WTC11 (cell line): ENCODE data around the gene GMPR2. TPM values are rescaled to one million over a fixed set of nuclear protein-coding genes. Genes with fewer than 3 reads are reported as not detected.

ENCODE experiments used
- ATAC-seq: fragments of 200-7000 bp; cut with Tn5 transposase; 2 replicates; pipeline ENCODE4 v1.10.0; 2021; ENCODE audit warnings: mild to moderate bottlenecking, moderate library complexity
- CTCF ChIA-PET: fragments of 300-600 bp; sonication (Branson Sonifier 250); formaldehyde crosslinking; loops from one replicate; lab custom pipeline; 2021; ENCODE audit warnings: antibody characterized with exemption; lab: Charles Lee
- POLR2A ChIA-PET: fragments of 350-600 bp; sonication (Branson Sonifier 250); formaldehyde crosslinking; loops from one replicate; lab custom pipeline; 2021; ENCODE audit warnings: antibody characterized with exemption; lab: Charles Lee
- DNase-seq: peaks from one replicate; pipeline ENCODE4 v3.0.0; 2021; ENCODE audit warnings: low spot score
- H3K27ac Mint-ChIP-seq: 2 replicates; pipeline ENCODE4 v1.8.0; 2021; ENCODE audit warnings: mixed read lengths
- H3K27me3 Mint-ChIP-seq: 2 replicates; pipeline ENCODE4 v1.8.0; 2021; ENCODE audit warnings: low read depth, mild to moderate bottlenecking, moderate library complexity, mixed read lengths
- H3K36me3 Mint-ChIP-seq: 2 replicates; pipeline ENCODE4 v1.8.0; 2021; ENCODE audit warnings: mixed read lengths
- H3K4me1 Mint-ChIP-seq: 2 replicates; pipeline ENCODE4 v1.8.0; 2022; ENCODE audit warnings: mixed read lengths
- H3K4me3 Mint-ChIP-seq: 2 replicates; pipeline ENCODE4 v1.8.0; 2021; ENCODE audit warnings: mild to moderate bottlenecking, moderate library complexity, mixed read lengths
- H3K9me3 Mint-ChIP-seq: 2 replicates; pipeline ENCODE4 v1.8.0; 2021; ENCODE audit warnings: mixed read lengths
- ATF1 ChIP-seq: sonication (generic); formaldehyde crosslinking; IDR thresholded peaks from 2 replicates; pipeline ENCODE4 v1.8.1; 2023; ENCODE audit warnings: mild to moderate bottlenecking, moderate library complexity, missing genetic modification reagents
- CREB1 ChIP-seq: sonication (generic); formaldehyde crosslinking; IDR thresholded peaks from 2 replicates; pipeline ENCODE4 v1.8.0; 2023; ENCODE audit warnings: mild to moderate bottlenecking, missing genetic modification reagents
- CREM ChIP-seq: sonication (generic); formaldehyde crosslinking; IDR thresholded peaks from 2 replicates; pipeline ENCODE4 v1.8.1; 2022; ENCODE audit warnings: mild to moderate bottlenecking, missing genetic modification reagents, moderate library complexity
- E2F5 ChIP-seq: sonication (generic); formaldehyde crosslinking; IDR thresholded peaks from 2 replicates; pipeline ENCODE4 v1.8.1; 2022; ENCODE audit warnings: mild to moderate bottlenecking, moderate library complexity, missing genetic modification reagents
- ELF4 ChIP-seq: sonication (generic); formaldehyde crosslinking; IDR thresholded peaks from 2 replicates; pipeline ENCODE4 v1.8.1; 2022; ENCODE audit warnings: low read depth, mild to moderate bottlenecking, moderate library complexity, missing genetic modification reagents
- ESRRA ChIP-seq: sonication (generic); formaldehyde crosslinking; IDR thresholded peaks from 2 replicates; pipeline ENCODE4 v1.8.1; 2022; ENCODE audit warnings: mild to moderate bottlenecking, missing genetic modification reagents, borderline replicate concordance
- FOXP1 ChIP-seq: sonication (generic); formaldehyde crosslinking; IDR thresholded peaks from 2 replicates; pipeline ENCODE4 v1.8.0; 2022; ENCODE audit warnings: missing genetic modification reagents, mild to moderate bottlenecking, moderate library complexity, borderline replicate concordance
- GTF2I ChIP-seq: fragments of 250-450 bp; sonication (Bioruptor Pico); conservative IDR thresholded peaks from 2 replicates; pipeline ENCODE4 v1.4.0; 2021; ENCODE audit warnings: mild to moderate bottlenecking
- IRF2 ChIP-seq: sonication (generic); formaldehyde crosslinking; IDR thresholded peaks from 2 replicates; pipeline ENCODE4 v1.8.0; 2022; ENCODE audit warnings: low read depth, missing genetic modification reagents, borderline replicate concordance
- NFYB ChIP-seq: sonication (generic); formaldehyde crosslinking; conservative IDR thresholded peaks from 2 replicates; pipeline ENCODE4 v1.8.0; 2022; ENCODE audit warnings: low read depth, missing genetic modification reagents
- NR2C2 ChIP-seq: sonication (generic); formaldehyde crosslinking; IDR thresholded peaks from 2 replicates; pipeline ENCODE4 v1.8.0; 2022; ENCODE audit warnings: mild to moderate bottlenecking, missing genetic modification reagents
- PRDM15 ChIP-seq: sonication (generic); formaldehyde crosslinking; IDR thresholded peaks from 2 replicates; pipeline ENCODE4 v1.8.0; 2022; ENCODE audit warnings: missing genetic modification reagents
- PRRX2 ChIP-seq: fragments of 250-450 bp; sonication (Bioruptor Pico); IDR thresholded peaks from 2 replicates; pipeline ENCODE4 v1.8.0; 2021; ENCODE audit warnings: mild to moderate bottlenecking
- TP53 ChIP-seq: sonication (generic); formaldehyde crosslinking; IDR thresholded peaks from 2 replicates; pipeline ENCODE4 v1.8.1; 2023; ENCODE audit warnings: mild to moderate bottlenecking, missing genetic modification reagents
- ZNF121 ChIP-seq: sonication (generic); formaldehyde crosslinking; IDR thresholded peaks from 2 replicates; pipeline ENCODE4 v1.8.0; 2023; ENCODE audit warnings: missing genetic modification reagents
- ZNF263 ChIP-seq: sonication (generic); formaldehyde crosslinking; IDR thresholded peaks from 2 replicates; pipeline ENCODE4 v1.8.1; 2022; ENCODE audit warnings: low read depth, mild to moderate bottlenecking, moderate library complexity, missing genetic modification reagents
- ZNF396 ChIP-seq: fragments of 250-450 bp; sonication (Bioruptor Pico); IDR thresholded peaks from 2 replicates; pipeline ENCODE4 v1.8.0; 2021; ENCODE audit warnings: mild to moderate bottlenecking, moderate library complexity, borderline replicate concordance
- ZNF423 ChIP-seq: fragments of 250-450 bp; sonication (Bioruptor Pico); IDR thresholded peaks from 2 replicates; pipeline ENCODE4 v2.1.2; 2022; ENCODE audit warnings: mild to moderate bottlenecking, moderate library complexity
- ZSCAN18 ChIP-seq: fragments of 250-450 bp; sonication (Bioruptor Pico); IDR thresholded peaks from 2 replicates; pipeline ENCODE4 v2.1.2; 2022; ENCODE audit warnings: mild to moderate bottlenecking, moderate library complexity
- total RNA-seq: library from RNA; stranded (reverse); gene quantifications from 3 replicates; pipeline ENCODE4 v1.2.3, GENCODE V29; 2021
- TF ChIP-seq, protein P1 (sequence below): fragments of 250-450 bp; sonication (Bioruptor Pico); IDR thresholded peaks from 2 replicates; pipeline ENCODE4 v1.9.0; 2021; ENCODE audit warnings: mild to moderate bottlenecking

Gene GMPR2
- total RNA-seq, 1 experiment from 2014 or later = 82.3 TPM

DNA sequence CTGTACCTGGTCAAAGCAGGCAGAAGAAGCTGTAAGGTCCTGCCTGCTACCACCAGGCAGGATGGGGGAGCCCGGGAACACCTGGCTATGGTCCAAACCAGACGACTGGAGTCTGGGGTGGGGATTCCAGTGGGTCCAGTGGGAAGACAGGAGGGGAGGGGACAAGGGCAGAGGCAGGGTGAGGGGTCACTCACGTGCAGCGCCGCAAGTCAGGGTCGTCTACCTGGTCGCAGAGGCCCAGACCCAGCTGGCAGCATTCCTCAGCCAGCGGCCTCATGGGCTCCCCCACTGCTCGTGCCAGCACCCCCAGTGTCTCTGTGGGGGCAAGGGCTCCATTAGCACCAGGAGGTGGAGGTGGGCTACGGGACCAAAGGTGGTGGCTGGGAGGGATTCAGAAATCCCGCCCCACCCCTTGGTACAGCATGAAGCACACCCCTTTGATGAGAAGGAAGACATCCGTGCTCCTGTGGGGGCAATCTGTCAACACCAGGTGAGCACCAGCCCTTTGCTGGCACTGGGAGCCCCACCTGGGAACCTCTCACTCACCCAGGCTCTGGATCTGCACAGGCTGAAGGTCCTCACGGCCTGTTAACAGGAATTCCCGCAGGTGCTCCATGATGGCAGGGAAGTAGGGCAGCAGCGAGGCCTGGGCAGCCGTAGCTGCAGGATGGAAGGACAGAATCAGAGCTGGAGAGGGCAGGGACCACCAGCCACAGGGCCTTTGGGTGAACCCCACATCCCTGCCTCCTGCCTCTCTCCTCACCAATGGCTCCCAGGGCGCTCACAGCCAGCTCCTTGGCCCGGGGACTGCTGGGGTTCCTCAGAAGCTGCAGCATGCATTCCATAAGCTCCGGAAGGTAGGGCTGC lies 48.4 kb upstream of the GMPR2 start:
- H3K36me3 Mint-ChIP-seq = peaks cover 42% of the 10 kb centered on the region
- no peak overlapping the region for H3K4me3 Mint-ChIP-seq
- ChIA-PET CTCF (interaction anchor here (1.0 to 1.2 kb wide), 2 partner anchors 23 to 31 kb away, joined by 3 to 5 read pairs; partner anchors contain the start of genes IRF9 and MDP1), POLR2A (no interaction called here)
- no peaks in the 10 kb centered on the region for H3K27me3 Mint-ChIP-seq
- no peaks in the 10 kb centered on the region for H3K9me3 Mint-ChIP-seq
- peaks cover 15% of the 10 kb centered on the region for H3K4me1 Mint-ChIP-seq
- no peak for TF ChIP-seq ZSCAN18 (CRISPR knock-in tag)
- no peak for TF ChIP-seq PRRX2 (CRISPR knock-in tag)
- no peak for TF ChIP-seq ZNF263 (CRISPR knock-in tag)
- no peak for TF ChIP-seq E2F5 (CRISPR knock-in tag)
- no peak for TF ChIP-seq GTF2I (CRISPR knock-in tag)
- no peak for TF ChIP-seq FOXP1 (CRISPR knock-in tag)
- no peak for TF ChIP-seq CREB1
- TF ChIP-seq NFYB (CRISPR knock-in tag) = no peak
- H3K27ac Mint-ChIP-seq = no peak overlapping the region
- ATAC-seq (no peak), DNase-seq (no peak)

GRCh38 chr14:24185026-24185425 lies 47.7 kb upstream of the GMPR2 start:
- POLR2A ChIA-PET = no interaction called here
- Mint-ChIP-seq H3K36me3 (peaks cover 37% of the 10 kb centered on the region), H3K4me1 (peaks cover 16% of the 10 kb centered on the region), H3K27me3 (no peaks in the 10 kb centered on the region), H3K4me3 (no peak overlapping the region), H3K27ac (no peak overlapping the region), H3K9me3 (no peaks in the 10 kb centered on the region)
- CTCF ChIA-PET = interaction anchor here (1.2 kb wide), 1 partner anchor 31 kb away, joined by 3 read pairs; the partner anchor contains the start of gene MDP1
- ATAC-seq (no peak), DNase-seq (no peak)
- no peak for TF ChIP-seq ATF1 (CRISPR knock-in tag)
- no peak for TF ChIP-seq IRF2 (CRISPR knock-in tag)
- TF ChIP-seq ZSCAN18 (CRISPR knock-in tag) = no peak

- CTCF ChIA-PET = interaction anchor here (0.9 kb wide), 1 partner anchor 25 kb away, joined by 3 read pairs; the partner anchor contains the start of gene IRF9
- H3K27ac Mint-ChIP-seq = no peak overlapping the region
- H3K36me3 Mint-ChIP-seq = peaks cover 34% of the 10 kb centered on the region
- H3K4me1 Mint-ChIP-seq = peaks cover 16% of the 10 kb centered on the region
- no peak for ATAC-seq
- H3K4me3 Mint-ChIP-seq = no peak overlapping the region
- H3K9me3 Mint-ChIP-seq = no peaks in the 10 kb centered on the region
- POLR2A ChIA-PET = no interaction called here
- no peak for DNase-seq
- H3K27me3 Mint-ChIP-seq = no peaks in the 10 kb centered on the region
- TF ChIP-seq ZNF396 (CRISPR knock-in tag) (no peak), CREM (CRISPR knock-in tag) (no peak), TP53 (CRISPR knock-in tag) (no peak), NR2C2 (no peak), ZNF423 (CRISPR knock-in tag) (no peak), PRDM15 (CRISPR knock-in tag) (no peak), ZNF121 (CRISPR knock-in tag) (no peak), ELF4 (CRISPR knock-in tag) (no peak), ESRRA (CRISPR knock-in tag) (no peak)
- TF ChIP-seq, protein P1, sequence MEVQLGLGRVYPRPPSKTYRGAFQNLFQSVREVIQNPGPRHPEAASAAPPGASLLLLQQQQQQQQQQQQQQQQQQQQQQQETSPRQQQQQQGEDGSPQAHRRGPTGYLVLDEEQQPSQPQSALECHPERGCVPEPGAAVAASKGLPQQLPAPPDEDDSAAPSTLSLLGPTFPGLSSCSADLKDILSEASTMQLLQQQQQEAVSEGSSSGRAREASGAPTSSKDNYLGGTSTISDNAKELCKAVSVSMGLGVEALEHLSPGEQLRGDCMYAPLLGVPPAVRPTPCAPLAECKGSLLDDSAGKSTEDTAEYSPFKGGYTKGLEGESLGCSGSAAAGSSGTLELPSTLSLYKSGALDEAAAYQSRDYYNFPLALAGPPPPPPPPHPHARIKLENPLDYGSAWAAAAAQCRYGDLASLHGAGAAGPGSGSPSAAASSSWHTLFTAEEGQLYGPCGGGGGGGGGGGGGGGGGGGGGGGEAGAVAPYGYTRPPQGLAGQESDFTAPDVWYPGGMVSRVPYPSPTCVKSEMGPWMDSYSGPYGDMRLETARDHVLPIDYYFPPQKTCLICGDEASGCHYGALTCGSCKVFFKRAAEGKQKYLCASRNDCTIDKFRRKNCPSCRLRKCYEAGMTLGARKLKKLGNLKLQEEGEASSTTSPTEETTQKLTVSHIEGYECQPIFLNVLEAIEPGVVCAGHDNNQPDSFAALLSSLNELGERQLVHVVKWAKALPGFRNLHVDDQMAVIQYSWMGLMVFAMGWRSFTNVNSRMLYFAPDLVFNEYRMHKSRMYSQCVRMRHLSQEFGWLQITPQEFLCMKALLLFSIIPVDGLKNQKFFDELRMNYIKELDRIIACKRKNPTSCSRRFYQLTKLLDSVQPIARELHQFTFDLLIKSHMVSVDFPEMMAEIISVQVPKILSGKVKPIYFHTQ (CRISPR knock-in tag) = no peak
These were observed 47.0 kb upstream of the GMPR2 start for GRCh38 chr14:24185741-24186140.
